DMS53 treated with DMSO at 0.1 percent for 48 hours (cell line): ENCODE data around the gene SHF.

Experiments used
- DNase-seq: peaks from one replicate; lab custom pipeline; 2025; ENCODE audit not compliant: unreplicated experiment; lab: John Stamatoyannopoulos, UW

Gene SHF

GRCh38 chr15:45169608-45170480, 17.9 kb downstream of the SHF start:
- no peak for DNase-seq

GRCh38 chr15:45168751-45169551, 18.8 kb downstream of the SHF start:
- no peak for DNase-seq

GRCh38 chr15:45168286-45168685, 19.5 kb downstream of the SHF start:
- DNase-seq: no peak

GRCh38 chr15:45167631-45168205, 20.0 kb downstream of the SHF start:
- DNase-seq: no peak

- peak; percentile 53 for DNase-seq
Measured at GRCh38 chr15:45166834-45167630, 20.7 kb downstream of the SHF start.

GRCh38 chr15:45165536-45165935, 22.2 kb downstream of the SHF start:
- no peak for DNase-seq

- DNase-seq: no peak
Measured at GRCh38 chr15:45164914-45165313, 22.9 kb downstream of the SHF start.

- DNase-seq: no peak
Measured at GRCh38 chr15:45163508-45163856, 24.3 kb downstream of the SHF start.

- peak; percentile 49 for DNase-seq
Measured at GRCh38 chr15:45162771-45163507, 24.8 kb downstream of the SHF start.

GRCh38 chr15:45161666-45162065, 26.1 kb downstream of the SHF start:
- DNase-seq: no peak

GRCh38 chr15:45157974-45158373, 29.8 kb downstream of the SHF start:
- no peak for DNase-seq

- DNase-seq: no peak
Measured at GRCh38 chr15:45156744-45157455, 30.9 kb downstream of the SHF start.

GRCh38 chr15:45155739-45156138, 32.0 kb downstream of the SHF start:
- DNase-seq: no peak

GRCh38 chr15:45151998-45152828, 35.6 kb downstream of the SHF start:
- no peak for DNase-seq

GRCh38 chr15:45150997-45151396, 36.8 kb downstream of the SHF start:
- no peak for DNase-seq

- DNase-seq: no peak
Measured at GRCh38 chr15:45150481-45150880, 37.3 kb downstream of the SHF start.

GRCh38 chr15:45149060-45149459, 38.7 kb downstream of the SHF start:
- no peak for DNase-seq

GRCh38 chr15:45148076-45149059, 39.4 kb downstream of the SHF start:
- no peak for DNase-seq
